NCI-H187 treated with DMSO at 0.1 percent for 48 hours (cell line): ENCODE results near the gene RPP25L.
A peak's percentile ranks its signal among the peaks of the same experiment; 100 is the strongest.
"Not testable (repeated sequence)": the region's sequence is repeated elsewhere in the genome, so short reads cannot be mapped to it uniquely, and the experiment has no call there.

ENCODE experiments used
- DNase-seq: peaks from one replicate; lab custom pipeline; 2025; lab: John Stamatoyannopoulos, UW

Gene RPP25L, protein sequence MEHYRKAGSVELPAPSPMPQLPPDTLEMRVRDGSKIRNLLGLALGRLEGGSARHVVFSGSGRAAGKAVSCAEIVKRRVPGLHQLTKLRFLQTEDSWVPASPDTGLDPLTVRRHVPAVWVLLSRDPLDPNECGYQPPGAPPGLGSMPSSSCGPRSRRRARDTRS

DNA sequence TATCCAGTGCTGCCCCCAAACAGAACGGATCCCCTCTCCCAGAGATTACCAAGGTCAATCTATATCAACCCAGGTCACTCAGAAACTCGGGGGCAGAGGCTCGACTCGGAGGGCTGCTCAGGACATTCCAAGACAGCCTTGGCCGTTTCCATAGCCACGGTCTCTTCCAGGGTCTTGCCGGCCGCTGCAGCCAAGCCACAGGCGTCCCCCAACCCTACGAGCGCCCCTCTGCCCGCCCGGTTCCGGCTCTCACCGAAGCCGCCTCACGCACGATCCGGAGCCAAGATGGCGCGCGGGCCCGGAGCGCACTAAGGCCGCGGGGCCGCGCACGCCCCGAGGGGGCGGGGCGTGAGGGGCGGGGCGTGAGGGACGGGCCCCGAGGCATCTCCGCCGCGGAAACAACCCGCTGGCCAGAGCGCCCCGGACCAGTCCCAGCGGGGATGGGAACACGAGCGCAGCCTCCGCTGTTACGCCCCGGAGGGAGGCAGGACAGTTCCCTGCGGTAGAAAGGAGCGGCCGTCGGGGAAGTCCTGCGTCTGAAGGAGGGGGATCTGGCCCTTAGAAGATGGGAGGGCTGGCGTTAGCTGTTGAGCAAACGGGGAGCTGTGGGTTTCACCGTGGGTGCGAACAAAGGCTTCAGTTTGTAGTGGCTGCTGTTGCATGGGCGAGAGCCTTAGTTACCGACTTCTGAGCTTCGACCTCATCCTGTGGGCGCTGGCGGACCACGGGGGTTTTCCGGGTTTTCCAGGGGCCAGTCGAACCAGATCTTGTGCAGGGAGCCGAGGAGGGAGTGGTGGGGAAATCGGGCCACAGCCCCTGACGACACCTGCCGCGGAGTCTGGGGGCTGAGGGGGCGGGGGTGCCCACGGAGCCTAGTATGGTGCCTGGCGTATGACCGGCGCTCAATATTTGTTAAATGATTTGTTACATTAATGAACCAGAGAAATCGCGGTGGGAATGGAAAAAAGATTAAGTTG lies at the start of gene RPP25L:
Gene RPP25L, minus strand, starts transcription at position 287 of the 977 bp plus-strand sequence. CDS start 801 bp downstream, outside the sequence.
- DNase-seq: no peak

DNA sequence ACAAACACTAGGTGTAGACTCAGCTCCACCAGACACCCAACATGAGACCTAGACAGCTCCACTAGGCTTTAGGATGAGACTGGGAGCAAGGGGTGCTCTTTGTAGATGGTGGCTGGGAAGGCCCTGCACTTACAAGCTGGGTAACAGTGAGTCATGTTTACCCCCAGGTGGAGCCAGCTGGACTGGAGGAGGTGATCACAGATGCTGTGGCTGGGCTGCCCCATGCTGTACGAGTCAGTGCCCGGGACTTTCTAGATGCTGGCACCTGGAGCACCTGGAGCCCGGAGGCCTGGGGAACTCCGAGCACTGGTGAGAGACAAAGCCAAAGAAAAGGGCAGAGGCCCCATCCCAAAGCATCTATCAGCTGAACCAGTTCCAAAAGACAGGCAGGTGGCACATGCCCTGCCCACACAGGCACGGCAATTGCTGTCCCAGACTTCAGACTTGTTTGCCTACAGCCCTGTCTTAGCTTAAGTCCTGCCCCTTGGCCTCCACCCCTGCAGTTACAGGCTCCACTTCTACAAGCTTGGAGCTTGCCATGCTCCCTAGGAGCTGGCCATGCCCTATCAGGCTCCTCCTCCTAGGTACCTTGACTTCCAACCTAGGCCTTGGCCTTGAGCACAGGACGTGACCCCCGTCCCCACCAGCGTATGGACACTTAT lies 47.8 kb upstream of the RPP25L start:
- no peak for DNase-seq

DNA sequence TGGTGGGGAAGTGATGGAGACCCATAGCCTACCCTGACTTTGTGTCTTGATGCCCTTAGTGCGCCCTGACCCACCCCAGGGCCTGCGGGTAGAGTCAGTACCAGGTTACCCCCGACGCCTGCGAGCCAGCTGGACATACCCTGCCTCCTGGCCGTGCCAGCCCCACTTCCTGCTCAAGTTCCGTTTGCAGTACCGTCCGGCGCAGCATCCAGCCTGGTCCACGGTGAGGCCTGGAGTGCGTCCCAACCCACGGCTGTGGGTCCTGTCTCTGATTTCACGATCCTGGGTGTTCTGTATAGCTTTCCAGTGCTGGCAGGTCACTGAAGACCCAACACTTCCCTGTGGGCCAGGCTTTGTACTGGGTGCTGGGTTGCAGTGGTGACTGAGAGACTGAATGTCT lies 46.6 kb upstream of the RPP25L start:
- no peak for DNase-seq

DNA sequence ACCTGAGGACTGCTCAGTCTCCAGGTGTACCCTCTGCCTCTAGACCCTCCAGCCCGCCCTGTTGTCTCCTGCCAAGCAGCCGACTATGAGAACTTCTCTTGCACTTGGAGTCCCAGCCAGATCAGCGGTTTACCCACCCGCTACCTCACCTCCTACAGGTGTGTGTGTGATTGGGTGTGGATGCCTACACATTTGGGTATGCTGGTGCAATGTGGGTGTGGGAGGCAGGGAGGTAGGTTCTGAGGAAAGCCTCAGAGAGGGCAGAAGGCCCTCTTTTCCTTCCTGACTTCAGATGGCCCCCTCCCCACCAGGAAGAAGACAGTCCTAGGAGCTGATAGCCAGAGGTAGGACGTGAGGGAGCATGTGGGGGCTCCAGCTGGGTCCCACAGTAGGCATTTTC lies 45.1 kb upstream of the RPP25L start:
- no peak for DNase-seq

DNA sequence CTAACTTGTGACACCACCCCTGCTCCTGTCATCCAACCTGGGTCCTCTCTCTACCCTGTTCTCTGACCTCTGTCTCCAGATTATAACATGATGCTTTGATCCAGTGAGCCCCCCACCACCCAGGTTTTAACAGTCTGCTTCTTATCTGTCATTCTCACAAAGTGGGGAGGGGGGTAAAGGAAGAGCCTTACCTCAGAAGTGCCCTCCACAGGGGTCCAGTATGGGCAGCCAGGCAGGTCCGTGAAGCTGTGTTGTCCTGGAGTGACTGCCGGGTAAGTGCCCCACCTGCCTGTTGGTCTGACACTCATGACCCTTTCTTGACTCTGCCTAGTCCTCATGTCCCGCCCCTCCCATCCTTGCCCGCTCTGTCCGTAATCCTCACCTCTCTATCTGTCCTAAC lies 43.5 kb upstream of the RPP25L start:
- DNase-seq: no peak

DNA sequence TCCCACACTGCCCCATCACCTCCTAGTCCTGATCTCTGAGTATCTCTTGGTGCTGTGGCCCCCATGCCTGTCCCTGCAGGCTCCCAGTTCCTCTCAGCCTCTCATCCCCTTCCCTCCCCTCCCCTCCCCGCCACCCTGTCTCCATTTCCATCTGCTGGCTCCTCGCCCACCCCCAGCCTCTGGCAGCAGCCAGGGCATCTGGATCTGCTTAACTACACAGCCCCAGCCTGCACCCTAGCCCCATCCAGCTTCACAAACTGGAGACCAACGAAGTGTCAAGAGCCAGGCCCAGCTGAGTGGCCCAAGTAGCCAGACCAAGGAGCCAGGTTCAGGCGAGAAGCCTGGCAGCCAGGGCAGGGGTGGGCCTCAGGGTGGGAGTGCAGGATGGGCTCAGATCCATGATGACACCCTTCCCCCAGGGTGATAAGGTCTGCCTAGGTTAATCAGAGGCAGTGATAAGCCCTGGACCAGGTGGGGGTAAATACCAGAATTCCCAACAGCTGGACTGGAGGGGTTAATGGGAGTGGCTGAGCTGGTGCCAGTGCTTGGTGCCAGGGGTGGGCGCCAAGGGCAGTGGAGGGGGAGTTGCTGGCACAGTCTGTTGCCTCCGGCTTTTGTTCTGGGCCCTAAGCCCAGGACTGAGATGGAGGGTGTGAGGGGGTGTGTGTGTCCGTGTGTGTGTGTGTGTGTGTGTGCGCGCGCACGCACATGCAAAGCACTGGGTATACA lies 42.6 kb upstream of the RPP25L start:
- DNase-seq: no peak

DNA sequence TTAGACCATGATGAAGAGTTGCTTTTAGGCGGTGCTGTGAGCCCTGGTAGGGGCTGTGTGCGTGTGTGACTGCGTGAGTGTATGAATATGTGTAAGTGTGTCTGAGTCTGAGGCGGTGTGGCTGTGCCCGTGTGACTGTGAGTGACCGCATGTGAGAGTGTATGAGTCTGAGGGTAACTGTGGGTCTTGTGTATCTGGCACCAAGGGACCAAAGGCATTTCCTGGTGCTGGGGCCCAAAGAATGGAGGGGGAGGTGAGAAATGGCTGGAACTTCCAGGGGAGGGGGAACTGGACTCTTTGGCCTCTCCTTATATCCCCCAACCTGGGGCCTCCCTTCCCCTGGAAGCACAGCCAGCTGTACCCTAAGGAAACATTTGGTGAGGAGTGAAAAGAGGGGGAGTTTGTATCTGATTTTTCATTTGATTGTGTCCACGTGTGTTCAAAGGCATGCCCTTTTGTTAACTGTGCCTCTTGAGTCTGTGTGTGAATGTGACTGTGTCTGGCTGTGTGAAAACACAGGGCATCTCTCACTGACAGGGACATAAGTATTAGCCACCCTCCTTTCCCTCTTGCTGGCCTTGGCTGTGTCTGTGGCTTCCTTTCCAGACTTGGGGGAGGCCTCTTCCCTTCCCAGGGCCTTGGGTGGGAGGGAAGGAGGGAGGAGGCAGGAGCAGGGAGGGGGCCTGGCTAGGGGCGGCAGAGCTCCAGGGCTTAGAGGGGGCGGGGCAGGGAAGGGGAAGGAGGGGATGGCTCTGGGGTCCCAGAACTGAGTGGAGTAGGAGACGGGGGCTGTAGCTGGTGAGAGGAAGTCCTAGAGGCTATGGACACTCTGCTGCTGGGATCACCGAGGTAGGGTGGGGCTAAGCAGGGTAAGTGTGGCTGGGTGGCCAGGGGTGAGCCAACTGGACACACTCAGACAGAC lies 41.5 kb upstream of the RPP25L start:
- no peak for DNase-seq

DNA sequence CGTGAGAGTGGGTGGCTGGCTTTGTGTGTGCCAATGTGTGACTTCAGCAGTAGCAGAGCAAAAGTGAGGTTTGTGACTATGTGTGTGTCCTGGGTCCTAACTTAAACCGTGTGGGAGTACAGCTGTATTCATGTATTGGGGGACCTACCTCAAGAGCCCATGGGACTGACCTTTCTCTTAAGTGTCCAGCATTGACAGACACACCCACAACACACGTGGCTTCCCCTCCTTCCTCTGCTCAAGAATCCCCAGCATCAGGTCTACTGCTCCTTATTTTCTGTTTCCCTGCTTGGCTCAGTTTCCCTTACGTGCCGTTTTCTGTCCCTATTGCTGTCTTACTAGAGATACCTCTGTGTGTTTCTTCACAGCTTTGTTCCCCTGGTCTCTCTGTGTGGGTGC lies 40.7 kb upstream of the RPP25L start:
- no peak for DNase-seq

DNA sequence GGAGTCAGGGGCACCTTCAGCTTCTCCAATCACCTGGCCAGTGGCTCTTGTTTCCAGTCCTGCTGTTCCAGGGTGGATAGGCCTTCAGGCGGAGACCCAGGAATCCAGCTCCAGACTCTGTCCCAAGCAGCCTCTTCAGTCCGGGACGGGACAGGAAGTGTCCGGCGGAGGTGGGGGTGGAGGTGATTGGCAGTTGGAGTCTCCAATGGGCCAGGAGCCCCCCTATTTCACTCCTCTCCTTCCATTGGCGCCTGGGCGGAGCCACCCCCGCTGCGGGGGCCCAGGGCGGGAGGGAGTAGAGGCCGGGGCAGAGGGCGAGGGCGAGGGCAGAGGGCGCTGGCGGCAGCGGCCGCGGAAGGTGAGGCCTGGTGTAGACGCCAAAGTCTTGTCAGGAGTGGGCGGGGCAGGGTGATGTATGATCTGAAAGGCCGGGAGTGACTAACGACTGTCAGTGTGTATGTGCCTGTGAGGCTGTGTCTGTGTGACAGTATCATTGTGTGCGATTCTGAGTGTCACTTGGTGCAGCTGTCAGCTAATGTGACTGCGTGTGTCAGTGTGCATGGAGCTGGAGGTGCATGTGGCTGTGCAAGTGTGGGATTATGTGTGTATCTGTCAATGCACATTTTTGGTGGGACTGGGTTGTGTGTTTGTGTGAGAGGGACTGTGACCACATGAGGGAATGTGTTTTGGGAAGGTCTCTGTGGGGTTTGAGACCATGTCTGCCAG lies 40.1 kb upstream of the RPP25L start, which contains the start of gene IL11RA:
Gene IL11RA, plus strand, starts transcription at position 310 of the 726 bp plus-strand sequence. CDS start 3,033 bp downstream, outside the sequence.
- DNase-seq: no peak

DNA sequence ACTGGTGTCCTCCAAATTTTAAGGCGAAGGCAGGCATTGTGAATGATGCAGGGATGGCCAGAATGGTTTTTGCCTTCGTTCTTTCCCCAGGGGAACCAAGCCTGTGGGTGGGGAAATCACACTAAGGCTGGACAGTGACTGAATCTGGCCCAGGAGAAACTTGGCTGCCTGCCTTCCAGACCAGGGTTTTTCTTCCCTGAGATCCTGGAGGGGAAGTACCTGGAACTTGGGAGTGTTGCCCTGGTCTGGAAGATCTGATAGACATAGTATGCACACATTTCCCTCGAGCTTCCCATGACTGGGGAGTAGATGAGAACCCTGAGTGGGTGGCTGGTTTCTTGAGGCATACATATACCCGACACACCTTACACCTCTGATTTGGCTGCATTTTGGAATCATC lies 39.4 kb upstream of the RPP25L start:
- no peak for DNase-seq

DNA sequence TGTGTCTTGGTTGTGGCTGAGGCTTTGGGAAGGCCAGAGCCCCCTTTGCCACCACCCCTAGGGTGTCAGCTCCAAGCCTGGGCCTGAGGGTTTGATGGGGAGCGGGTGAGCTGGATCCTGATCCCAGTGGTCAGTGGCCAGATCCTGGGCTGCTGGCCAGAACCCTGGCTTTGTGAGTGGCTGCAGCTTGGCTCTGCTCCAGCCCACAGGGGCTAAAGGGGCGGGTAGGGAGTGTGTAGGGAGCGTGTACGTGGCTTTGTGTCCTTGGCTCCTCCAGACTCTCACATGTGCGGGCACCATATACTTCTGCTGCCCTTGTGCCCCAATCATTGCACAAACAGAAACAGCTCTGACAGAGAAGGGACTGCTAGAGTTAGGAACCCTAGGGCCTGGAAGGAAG lies 38.9 kb upstream of the RPP25L start:
- DNase-seq: no peak

DNA sequence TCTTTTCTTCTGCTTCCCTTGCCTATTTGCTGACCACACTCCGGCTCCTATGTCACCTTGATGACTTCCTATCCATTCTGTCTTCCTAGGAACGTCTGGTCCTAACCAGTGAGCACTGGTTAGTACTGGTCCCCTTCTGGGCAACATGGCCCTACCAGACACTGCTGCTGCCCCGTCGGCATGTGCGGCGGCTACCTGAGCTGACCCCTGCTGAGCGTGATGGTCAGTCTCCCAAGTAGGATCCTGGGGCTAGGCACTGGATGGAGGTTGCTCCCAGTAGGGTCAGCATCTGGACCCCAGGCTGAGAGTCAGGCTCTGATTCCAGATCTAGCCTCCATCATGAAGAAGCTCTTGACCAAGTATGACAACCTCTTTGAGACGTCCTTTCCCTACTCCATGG lies 36.8 kb upstream of the RPP25L start:
- DNase-seq: no peak

DNA sequence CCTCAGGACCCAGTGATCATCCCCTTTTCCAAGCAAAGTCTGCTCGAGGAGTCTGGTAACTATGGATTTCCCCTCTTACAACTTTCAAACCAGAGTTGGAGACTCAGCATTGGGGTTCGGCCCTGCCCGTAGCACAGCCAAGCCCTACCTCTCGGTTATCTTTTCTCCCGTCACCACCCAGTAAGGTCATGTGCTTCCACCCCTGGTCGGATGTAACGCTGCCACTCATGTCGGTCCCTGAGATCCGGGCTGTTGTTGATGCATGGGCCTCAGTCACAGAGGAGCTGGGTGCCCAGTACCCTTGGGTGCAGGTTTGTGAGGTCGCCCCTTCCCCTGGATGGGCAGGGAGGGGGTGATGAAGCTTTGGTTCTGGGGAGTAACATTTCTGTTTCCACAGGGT lies 35.8 kb upstream of the RPP25L start:
- no peak for DNase-seq

DNA sequence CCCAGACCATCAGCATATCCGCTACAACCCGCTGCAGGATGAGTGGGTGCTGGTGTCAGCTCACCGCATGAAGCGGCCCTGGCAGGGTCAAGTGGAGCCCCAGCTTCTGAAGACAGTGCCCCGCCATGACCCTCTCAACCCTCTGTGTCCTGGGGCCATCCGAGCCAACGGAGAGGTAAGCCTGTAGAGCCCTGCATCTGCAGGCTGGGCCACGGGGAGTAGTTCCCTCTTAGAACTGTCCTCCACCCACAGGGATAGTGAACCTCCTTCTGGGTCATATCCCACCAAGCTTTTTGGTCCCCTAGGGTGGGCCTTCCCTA lies 35.1 kb upstream of the RPP25L start:
- DNase-seq: no peak

DNA sequence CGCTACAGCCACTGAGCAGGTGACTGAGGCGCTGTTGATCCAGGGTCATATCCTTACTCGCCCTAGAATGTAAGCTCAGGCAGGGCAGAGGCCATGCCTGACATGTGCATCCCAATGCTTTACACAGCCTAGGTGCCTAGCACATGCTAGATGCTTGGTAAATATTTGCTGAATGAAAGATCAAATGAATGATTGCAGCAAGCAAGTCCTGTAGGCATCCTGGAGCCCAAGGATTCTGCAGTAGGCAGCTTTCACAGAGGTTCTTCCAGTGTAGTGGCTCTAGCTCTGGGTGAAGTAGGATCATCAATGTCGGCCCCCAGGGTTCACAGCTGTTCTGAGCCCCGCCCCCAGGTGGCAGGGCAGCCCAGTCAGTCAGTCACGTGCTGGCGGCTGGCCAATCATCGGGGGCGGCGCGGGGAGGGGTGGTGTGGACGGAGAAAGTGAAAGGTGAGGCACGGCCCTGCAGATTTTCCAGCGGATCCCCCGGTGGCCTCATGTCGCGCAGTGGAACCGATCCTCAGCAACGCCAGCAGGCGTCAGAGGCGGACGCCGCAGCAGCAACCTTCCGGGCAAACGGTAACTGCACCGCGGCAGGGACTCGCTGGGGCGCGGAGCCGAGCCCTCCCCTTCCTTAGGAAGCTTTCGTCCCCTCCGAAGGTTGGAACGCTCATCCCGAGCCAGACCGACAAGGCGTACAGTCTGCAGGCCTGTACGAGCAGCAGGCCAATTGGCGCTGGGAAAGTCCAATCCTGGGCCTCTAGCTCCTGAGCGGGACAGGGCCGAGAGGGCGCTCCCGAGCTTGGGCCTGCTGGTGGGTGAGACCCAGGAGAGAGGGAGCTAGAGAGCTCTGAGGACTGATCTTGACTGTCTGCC lies 34.5 kb upstream of the RPP25L start, which contains the start of gene GALT:
Gene GALT, plus strand, starts transcription at position 465 of the 873 bp plus-strand sequence. Its CDS starts 30 bp downstream, at position 495.
- DNase-seq: peak; percentile 44

DNA sequence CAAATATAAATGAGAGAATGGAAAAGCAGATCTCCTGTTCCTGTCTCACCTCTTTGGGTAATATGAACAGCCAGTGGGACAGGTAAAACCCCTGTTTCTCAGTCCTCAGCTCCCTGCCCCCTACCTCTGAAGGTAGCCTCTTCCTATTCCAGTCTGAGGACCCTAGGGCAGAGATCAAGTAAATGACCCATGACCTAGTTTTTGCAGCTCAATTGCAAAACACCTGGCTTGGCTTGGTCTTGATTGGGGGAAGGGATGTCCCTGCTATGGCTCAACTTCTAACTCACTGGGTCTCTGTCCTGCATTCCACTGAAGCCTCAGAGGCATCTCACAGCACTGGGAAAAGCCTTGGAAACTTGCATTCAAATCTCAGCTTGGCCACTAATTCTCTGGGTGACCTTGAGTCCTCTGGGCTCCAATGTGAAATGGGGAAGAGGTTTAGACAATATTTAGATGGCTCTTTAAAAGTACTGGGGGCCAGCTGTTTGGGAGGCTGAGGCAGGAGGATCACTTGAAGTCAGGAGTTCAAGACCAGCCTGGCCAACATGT lies 32.9 kb upstream of the RPP25L start:
- no peak for DNase-seq

DNA sequence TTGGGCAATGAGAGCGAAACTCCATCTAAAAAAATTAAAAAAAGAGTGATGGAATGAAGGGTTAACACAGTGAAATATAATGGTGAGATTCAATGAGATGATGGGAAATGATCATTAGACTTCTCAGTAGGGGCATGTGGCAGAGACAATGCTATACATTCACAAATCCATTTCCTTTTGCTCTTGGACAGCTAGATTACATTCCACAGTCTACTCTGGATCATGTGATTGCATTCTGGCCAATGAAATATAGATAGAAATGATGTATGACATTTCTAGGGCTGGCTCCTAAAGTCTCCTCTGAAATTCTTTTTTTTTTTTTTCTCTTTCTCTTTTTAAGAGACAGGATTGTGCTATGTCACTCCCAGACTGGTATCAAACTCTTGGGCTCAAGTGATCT lies 30.8 kb upstream of the RPP25L start:
- DNase-seq: no peak

DNA sequence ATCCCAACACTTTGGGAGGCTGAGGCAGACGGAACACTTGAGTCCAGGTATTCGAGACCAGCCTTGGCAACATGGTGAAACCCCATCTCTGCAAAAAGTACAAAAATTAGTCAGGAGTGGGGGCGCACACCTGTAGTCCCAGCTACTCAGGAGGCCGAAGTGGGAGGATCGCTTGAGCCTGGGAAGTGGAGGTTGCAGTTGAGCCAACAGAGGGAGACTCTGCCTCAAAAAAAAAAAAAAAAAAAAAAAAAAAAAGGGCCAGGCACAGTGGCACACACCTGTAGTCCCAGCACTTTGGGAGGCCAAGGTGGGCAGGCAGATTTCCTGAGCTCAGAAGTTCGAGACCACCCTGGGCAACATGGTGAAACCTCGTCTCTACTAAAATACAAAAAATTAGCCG lies 27.4 kb upstream of the RPP25L start:
- not testable (repeated sequence) for DNase-seq

DNA sequence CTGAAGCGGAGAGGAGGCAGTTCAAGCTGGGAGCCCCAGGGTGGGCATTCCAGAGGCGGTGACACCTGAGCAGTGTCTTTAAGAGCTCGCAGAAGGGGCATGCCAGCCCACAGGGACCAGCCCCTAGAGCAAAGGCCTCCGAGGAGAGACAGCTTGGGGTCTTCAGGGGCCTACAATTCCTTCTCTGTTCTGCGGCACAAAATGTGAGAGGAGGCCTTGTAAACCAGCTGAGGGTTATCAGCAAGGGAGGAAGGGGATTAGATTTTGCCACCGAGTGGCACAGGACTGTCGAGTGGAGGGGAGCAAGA lies 26.2 kb upstream of the RPP25L start:
- no peak for DNase-seq
